Tibial nerve (tissue), 3 donors: Measurements from ENCODE around the gene ACSL1.

Experiments used
- POLR2A ChIP-seq, 2 donors: fragments of 450-650 bp; IDR thresholded peaks; one replicate each; pipeline ENCODE4 v1.6.1; 2017; ENCODE audit warnings: antibody characterized with exemption in 2 of 2, mild to moderate bottlenecking in 2 of 2, moderate library complexity in 2 of 2
- TF ChIP-seq, protein P1 (sequence below), 5 experiments: fragments of 200-600 bp in 3 of 5; fragments of 450-650 bp in 2 of 5; sonication (generic) in 3 of 5; IDR thresholded peaks; one replicate each; pipeline ENCODE4 v1.5.1; 2016 to 2019; ENCODE audit warnings: antibody characterized with exemption in 5 of 5, mild to moderate bottlenecking in 3 of 5, moderate library complexity in 2 of 5

DNA sequence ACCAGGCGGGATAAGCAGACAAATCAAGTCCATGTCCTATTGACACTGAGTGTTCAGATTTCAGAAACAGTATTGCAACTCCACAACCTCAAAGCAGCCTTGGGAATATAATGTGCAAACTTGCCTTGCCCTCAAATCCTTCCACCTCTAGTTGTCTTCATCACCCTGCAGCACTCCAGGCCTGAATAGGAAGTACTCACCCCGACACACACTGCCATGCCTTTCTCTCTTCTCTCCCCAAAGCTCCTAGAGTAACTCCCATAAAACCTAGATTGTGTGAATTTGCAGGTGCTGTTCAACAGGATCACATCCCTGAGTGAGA is 19.6 kb downstream of the ACSL1 start:
- TF ChIP-seq, protein P1, sequence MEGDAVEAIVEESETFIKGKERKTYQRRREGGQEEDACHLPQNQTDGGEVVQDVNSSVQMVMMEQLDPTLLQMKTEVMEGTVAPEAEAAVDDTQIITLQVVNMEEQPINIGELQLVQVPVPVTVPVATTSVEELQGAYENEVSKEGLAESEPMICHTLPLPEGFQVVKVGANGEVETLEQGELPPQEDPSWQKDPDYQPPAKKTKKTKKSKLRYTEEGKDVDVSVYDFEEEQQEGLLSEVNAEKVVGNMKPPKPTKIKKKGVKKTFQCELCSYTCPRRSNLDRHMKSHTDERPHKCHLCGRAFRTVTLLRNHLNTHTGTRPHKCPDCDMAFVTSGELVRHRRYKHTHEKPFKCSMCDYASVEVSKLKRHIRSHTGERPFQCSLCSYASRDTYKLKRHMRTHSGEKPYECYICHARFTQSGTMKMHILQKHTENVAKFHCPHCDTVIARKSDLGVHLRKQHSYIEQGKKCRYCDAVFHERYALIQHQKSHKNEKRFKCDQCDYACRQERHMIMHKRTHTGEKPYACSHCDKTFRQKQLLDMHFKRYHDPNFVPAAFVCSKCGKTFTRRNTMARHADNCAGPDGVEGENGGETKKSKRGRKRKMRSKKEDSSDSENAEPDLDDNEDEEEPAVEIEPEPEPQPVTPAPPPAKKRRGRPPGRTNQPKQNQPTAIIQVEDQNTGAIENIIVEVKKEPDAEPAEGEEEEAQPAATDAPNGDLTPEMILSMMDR (IDR thresholded peaks at IDR 0.05) = no peak
- no peak for TF ChIP-seq POLR2A (IDR thresholded peaks at IDR 0.05)
